ENCODE results near the gene WEE2. TPM values are rescaled to one million over a fixed set of nuclear protein-coding genes. Genes with fewer than 3 reads are reported as not detected.
"Not testable (repeated sequence)": the region's sequence is repeated elsewhere in the genome, so short reads cannot be mapped to it uniquely, and the experiment has no call there.

The WEE2 gene
- total RNA-seq, 2 donors from 2014 or later: not detected

DNA sequence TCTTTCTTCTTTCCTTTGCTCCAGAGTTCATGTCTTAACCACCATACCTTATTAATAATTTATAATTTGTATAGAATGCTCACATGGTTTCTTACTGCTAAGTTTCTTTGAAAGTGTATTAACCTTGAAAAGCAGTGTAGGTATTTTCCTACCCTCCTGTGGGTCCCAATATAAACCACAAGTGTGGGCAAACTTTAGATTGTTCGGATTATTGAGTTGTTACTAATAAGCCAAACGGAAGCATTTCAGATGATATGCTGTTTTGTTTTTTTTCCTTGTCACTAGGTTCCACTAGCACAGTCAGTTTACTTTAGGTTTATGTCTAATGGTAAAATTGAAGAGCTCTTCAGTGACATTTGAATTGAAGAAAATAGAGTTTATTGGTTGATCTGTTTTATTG is 40.2 kb downstream of the WEE2 start:
- peaks cover 87% of the 10 kb centered on the region for H3K36me3 Mint-ChIP-seq (ENCODE audit: low read depth)
- no peak overlapping the region for H3K27ac Mint-ChIP-seq
- H3K27me3 ChIP-seq (ENCODE audit: control insufficient read depth, insufficient read depth, low read length, poor library complexity, severe bottlenecking): no peaks in the 10 kb centered on the region
- H3K4me3 Mint-ChIP-seq: no peak overlapping the region
- no peaks in the 10 kb centered on the region for H3K4me1 ChIP-seq (ENCODE audit: control insufficient read depth, insufficient read depth, low read length)
- no peak for DNase-seq
- no peaks in the 10 kb centered on the region for H3K4me1 Mint-ChIP-seq
- WGBS, 2 experiments (ENCODE audit: insufficient coverage in 1 of 2, insufficient read length in 1 of 2): 95 to 100% methylated on average over 2 of the region's 2 CpGs
- H3K36me3 ChIP-seq (ENCODE audit: control insufficient read depth, insufficient read depth, low read length): peaks cover 98% of the 10 kb centered on the region
- peaks cover 37% of the 10 kb centered on the region for H3K9me3 Mint-ChIP-seq
- H3K4me3 ChIP-seq (ENCODE audit: low read length): no peak overlapping the region
- H3K27me3 Mint-ChIP-seq (ENCODE audit: insufficient read depth): no peaks in the 10 kb centered on the region
- H3K27ac ChIP-seq (ENCODE audit: low read depth, low read length): no peak overlapping the region
- peaks cover 50% of the 10 kb centered on the region for H3K9me3 ChIP-seq (ENCODE audit: control insufficient read depth, low read length)
- TF ChIP-seq, protein P1, sequence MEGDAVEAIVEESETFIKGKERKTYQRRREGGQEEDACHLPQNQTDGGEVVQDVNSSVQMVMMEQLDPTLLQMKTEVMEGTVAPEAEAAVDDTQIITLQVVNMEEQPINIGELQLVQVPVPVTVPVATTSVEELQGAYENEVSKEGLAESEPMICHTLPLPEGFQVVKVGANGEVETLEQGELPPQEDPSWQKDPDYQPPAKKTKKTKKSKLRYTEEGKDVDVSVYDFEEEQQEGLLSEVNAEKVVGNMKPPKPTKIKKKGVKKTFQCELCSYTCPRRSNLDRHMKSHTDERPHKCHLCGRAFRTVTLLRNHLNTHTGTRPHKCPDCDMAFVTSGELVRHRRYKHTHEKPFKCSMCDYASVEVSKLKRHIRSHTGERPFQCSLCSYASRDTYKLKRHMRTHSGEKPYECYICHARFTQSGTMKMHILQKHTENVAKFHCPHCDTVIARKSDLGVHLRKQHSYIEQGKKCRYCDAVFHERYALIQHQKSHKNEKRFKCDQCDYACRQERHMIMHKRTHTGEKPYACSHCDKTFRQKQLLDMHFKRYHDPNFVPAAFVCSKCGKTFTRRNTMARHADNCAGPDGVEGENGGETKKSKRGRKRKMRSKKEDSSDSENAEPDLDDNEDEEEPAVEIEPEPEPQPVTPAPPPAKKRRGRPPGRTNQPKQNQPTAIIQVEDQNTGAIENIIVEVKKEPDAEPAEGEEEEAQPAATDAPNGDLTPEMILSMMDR (conservative IDR thresholded peaks at IDR 0.05): no peak
- H3K9ac ChIP-seq (ENCODE audit: extremely low read depth, low read length, poor library complexity, severe bottlenecking): no peak overlapping the region

DNA sequence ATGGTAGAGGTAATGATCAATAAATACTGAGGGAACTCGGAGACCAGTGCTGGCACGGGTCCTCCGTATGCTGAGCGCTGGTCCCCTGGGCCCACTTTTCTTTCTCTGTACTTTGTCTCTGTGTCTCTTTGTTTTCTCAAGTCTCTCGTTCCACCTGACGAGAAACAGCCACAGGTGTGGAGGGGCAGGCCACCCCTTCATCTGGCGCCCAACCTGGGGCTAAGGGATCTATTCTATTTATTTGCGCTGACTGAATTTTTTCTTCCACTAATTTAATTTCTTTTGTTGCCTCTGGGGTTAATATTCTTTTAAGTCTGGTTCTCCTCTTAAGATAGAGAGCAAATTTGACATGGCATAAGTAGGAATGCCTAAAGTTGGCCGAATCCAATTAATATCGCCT is 43.8 kb downstream of the WEE2 start:
- H3K4me3 ChIP-seq (ENCODE audit: low read length): peak overlapping the region; percentile 32
- Mint-ChIP-seq H3K36me3 (ENCODE audit: low read depth) (peaks cover 91% of the 10 kb centered on the region), H3K9me3 (peaks cover 39% of the 10 kb centered on the region)
- peak; percentile 60 for DNase-seq
- WGBS, 2 experiments (ENCODE audit: insufficient coverage in 1 of 2, insufficient read length in 1 of 2): 92 to 97% methylated on average over 8 to 10 of the region's 10 CpGs
- H3K27ac ChIP-seq (ENCODE audit: low read depth, low read length); H3K4me1 Mint-ChIP-seq; H3K9ac ChIP-seq (ENCODE audit: extremely low read depth, low read length, poor library complexity, severe bottlenecking); H3K27me3 Mint-ChIP-seq (ENCODE audit: insufficient read depth); H3K4me3 Mint-ChIP-seq; H3K27ac Mint-ChIP-seq; H3K4me1 ChIP-seq (ENCODE audit: control insufficient read depth, insufficient read depth, low read length); H3K27me3 ChIP-seq (ENCODE audit: control insufficient read depth, insufficient read depth, low read length, poor library complexity, severe bottlenecking): not testable (repeated sequence)
- peaks cover 58% of the 10 kb centered on the region for H3K9me3 ChIP-seq (ENCODE audit: control insufficient read depth, low read length)
- H3K36me3 ChIP-seq (ENCODE audit: control insufficient read depth, insufficient read depth, low read length): peaks cover 96% of the 10 kb centered on the region

DNA sequence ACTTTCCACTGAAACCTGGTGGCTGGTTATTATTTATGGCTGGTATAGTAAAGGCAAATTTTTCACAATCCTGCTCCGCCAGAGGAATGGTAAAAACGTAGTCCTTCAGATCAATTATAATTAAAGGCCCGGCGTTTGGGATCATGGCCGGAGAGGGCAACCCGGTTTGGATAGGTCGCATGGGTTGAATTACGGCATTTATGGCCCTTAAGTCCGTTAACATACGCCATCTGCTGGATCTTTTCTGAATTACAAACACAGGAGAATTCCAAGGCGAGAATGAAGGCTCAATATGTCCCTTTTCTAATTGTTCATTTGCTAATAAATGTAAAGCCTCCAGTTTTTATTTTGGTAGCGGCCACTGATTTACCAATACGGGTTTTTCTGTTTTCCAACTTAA is 44.5 kb downstream of the WEE2 start:
- H3K4me3 ChIP-seq (ENCODE audit: low read length): peak overlapping the region; percentile 32
- H3K9ac ChIP-seq (ENCODE audit: extremely low read depth, low read length, poor library complexity, severe bottlenecking): no peak overlapping the region
- Mint-ChIP-seq H3K36me3 (ENCODE audit: low read depth) (peaks cover 98% of the 10 kb centered on the region), H3K9me3 (peaks cover 39% of the 10 kb centered on the region), H3K4me3 (no peak overlapping the region), H3K27me3 (ENCODE audit: insufficient read depth) (no peaks in the 10 kb centered on the region), H3K4me1 (no peaks in the 10 kb centered on the region), H3K27ac (no peak overlapping the region)
- TF ChIP-seq, protein P1 (conservative IDR thresholded peaks at IDR 0.05): peak; percentile 71
- peaks cover 98% of the 10 kb centered on the region for H3K36me3 ChIP-seq (ENCODE audit: control insufficient read depth, insufficient read depth, low read length)
- no peaks in the 10 kb centered on the region for H3K27me3 ChIP-seq (ENCODE audit: control insufficient read depth, insufficient read depth, low read length, poor library complexity, severe bottlenecking)
- WGBS, 2 experiments (ENCODE audit: insufficient coverage in 1 of 2, insufficient read length in 1 of 2): 93% methylated on average over 10 to 13 of the region's 13 CpGs
- H3K9me3 ChIP-seq (ENCODE audit: control insufficient read depth, low read length): peaks cover 63% of the 10 kb centered on the region
- H3K27ac ChIP-seq (ENCODE audit: low read depth, low read length): no peak overlapping the region
- H3K4me1 ChIP-seq (ENCODE audit: control insufficient read depth, insufficient read depth, low read length): no peaks in the 10 kb centered on the region
- no peak for DNase-seq

DNA sequence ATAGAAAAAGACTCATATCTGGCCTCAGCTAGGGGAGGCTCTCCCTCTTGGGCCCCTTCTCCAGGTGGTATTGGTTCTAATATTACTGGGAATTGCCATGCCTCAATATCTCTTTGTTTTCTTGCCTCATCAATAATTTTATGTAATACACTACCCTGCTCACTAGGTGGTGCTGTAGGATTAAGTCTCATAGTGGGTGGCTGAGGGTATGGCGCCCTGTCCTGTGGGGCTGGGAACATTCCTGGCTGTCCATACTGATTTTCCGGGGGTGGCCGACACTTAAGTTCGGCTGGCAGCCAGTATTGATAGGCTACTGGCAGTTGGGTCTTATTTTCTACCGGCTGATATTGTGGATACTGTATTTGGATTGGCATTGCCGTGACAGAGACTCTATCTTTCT is 46.8 kb downstream of the WEE2 start:
- Mint-ChIP-seq H3K9me3 (peaks cover 38% of the 10 kb centered on the region), H3K27me3 (ENCODE audit: insufficient read depth) (no peaks in the 10 kb centered on the region), H3K4me1 (no peaks in the 10 kb centered on the region), H3K4me3 (no peak overlapping the region), H3K27ac (no peak overlapping the region), H3K36me3 (ENCODE audit: low read depth) (peaks cover 96% of the 10 kb centered on the region)
- H3K27ac ChIP-seq (ENCODE audit: low read depth, low read length): no peak overlapping the region
- H3K27me3 ChIP-seq (ENCODE audit: control insufficient read depth, insufficient read depth, low read length, poor library complexity, severe bottlenecking): no peaks in the 10 kb centered on the region
- TF ChIP-seq, protein P1 (conservative IDR thresholded peaks at IDR 0.05): peak; percentile 75
- H3K4me3 ChIP-seq (ENCODE audit: low read length): no peak overlapping the region
- H3K36me3 ChIP-seq (ENCODE audit: control insufficient read depth, insufficient read depth, low read length): peaks cover 93% of the 10 kb centered on the region
- WGBS, 2 experiments (ENCODE audit: insufficient coverage in 1 of 2, insufficient read length in 1 of 2): 93 to 100% methylated on average over 1 to 6 of the region's 6 CpGs
- H3K9me3 ChIP-seq (ENCODE audit: control insufficient read depth, low read length): peaks cover 57% of the 10 kb centered on the region
- DNase-seq: peak; percentile 63
- H3K4me1 ChIP-seq (ENCODE audit: control insufficient read depth, insufficient read depth, low read length): no peaks in the 10 kb centered on the region
- no peak overlapping the region for H3K9ac ChIP-seq (ENCODE audit: extremely low read depth, low read length, poor library complexity, severe bottlenecking)

Data from endodermal cell (in vitro differentiated cells).